ENCODE results near the gene MDK.

Gene MDK

DNA sequence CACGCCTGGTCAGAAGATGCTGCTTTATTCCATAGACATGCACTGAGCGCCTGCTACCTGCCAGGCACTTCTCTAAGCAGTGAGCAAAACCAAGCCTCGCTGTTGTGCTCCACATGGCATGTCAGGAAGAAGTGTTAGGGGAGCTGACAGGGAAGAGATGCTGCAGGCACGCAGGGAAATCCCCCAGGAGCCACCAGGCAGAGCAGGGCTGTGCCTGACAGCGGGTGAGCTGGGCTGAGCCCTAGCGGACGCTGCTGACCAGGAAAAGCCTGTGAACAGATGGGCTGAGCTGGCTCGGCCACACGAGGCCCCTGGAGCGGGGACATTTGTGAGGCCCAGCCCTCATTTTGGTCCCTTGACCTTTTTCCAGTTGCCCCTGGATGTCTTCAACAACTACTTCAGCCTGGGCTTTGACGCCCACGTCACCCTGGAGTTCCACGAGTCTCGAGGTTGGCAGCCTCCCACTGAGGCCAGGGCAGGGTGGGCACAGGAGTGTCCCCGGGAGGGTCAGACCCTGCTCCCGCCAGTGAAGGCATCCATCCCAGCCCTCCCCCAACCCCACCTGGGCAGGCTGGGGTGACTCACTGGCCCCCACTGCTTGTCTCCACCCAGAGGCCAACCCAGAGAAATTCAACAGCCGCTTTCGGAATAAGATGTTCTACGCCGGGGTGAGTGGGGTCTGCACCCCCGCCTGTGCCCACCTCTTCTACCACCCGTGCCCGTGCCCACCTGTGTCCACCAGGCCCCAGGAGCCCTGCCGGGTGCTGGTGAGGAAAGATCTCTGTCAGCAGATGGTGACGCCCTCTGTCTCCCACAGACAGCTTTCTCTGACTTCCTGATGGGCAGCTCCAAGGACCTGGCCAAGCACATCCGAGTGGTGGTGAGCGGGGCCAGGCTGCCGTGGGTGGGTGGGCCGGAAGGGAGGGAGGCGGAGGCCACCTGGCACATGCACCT, 7.4 kb upstream of the MDK start:
- no peak overlapping the region for H3K4me3 ChIP-seq (ENCODE audit: low read depth, low read length)
- no peak for DNase-seq (ENCODE audit: low read depth)
- TF ChIP-seq, protein P1, sequence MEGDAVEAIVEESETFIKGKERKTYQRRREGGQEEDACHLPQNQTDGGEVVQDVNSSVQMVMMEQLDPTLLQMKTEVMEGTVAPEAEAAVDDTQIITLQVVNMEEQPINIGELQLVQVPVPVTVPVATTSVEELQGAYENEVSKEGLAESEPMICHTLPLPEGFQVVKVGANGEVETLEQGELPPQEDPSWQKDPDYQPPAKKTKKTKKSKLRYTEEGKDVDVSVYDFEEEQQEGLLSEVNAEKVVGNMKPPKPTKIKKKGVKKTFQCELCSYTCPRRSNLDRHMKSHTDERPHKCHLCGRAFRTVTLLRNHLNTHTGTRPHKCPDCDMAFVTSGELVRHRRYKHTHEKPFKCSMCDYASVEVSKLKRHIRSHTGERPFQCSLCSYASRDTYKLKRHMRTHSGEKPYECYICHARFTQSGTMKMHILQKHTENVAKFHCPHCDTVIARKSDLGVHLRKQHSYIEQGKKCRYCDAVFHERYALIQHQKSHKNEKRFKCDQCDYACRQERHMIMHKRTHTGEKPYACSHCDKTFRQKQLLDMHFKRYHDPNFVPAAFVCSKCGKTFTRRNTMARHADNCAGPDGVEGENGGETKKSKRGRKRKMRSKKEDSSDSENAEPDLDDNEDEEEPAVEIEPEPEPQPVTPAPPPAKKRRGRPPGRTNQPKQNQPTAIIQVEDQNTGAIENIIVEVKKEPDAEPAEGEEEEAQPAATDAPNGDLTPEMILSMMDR (IDR thresholded peaks at IDR 0.05; ENCODE audit: low read depth, low read length): no peak
- TF ChIP-seq, protein P2, sequence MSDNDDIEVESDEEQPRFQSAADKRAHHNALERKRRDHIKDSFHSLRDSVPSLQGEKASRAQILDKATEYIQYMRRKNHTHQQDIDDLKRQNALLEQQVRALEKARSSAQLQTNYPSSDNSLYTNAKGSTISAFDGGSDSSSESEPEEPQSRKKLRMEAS (IDR thresholded peaks at IDR 0.05; ENCODE audit: low read depth, low read length): no peak
- no peak for TF ChIP-seq POLR2A (IDR thresholded peaks at IDR 0.05; ENCODE audit: extremely low read depth, insufficient read length)
- TF ChIP-seq MYC (IDR thresholded peaks at IDR 0.05; ENCODE audit: low read depth, low read length): no peak

DNA sequence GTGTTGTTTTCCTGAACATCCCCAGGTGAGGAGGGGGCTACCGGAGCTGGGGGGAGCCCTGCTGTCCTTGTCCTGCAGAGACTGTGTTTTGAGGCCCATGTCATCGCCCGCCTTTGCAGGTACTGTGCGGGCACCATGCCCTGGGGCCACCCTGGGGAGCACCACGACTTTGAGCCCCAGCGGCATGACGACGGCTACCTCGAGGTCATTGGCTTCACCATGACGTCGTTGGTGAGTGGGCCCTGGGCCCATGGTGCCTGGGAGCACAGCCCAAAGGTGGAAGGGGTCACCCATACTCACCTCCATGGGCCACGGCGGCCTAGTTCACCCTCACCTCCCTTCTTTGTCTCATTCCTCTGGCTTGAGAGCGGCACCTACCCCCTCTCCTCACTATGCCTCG, 6.7 kb upstream of the MDK start:
- TF ChIP-seq MYC (IDR thresholded peaks at IDR 0.05; ENCODE audit: low read depth, low read length): no peak
- DNase-seq (ENCODE audit: low read depth): no peak
- no peak overlapping the region for H3K4me3 ChIP-seq (ENCODE audit: low read depth, low read length)

DNA sequence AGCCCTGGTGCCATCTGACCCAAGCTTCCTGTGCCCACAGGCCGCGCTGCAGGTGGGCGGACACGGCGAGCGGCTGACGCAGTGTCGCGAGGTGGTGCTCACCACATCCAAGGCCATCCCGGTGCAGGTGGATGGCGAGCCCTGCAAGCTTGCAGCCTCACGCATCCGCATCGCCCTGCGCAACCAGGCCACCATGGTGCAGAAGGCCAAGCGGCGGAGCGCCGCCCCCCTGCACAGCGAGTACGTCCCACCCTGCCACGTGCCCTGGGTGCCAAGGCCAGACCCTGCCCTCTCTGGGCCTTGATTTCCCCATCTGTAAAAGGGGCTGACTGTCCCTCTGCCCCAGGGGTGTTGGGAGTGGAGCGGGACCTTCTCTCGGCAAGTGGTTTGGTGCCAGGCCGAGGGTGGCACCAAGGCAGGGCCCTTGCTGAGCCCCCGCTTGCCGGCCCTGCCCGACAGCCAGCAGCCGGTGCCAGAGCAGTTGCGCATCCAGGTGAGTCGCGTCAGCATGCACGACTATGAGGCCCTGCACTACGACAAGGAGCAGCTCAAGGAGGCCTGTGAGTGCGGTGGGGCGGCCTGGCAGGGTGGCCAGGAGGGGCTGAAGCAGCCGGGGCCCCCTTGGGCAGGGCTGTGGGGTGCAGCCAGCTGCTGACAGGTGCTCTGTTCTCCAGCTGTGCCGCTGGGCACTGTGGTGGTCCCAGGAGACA, 5.9 kb upstream of the MDK start:
- TF ChIP-seq POLR2A (IDR thresholded peaks at IDR 0.05; ENCODE audit: extremely low read depth, insufficient read length) (no peak), MYC (IDR thresholded peaks at IDR 0.05; ENCODE audit: low read depth, low read length) (no peak)
- TF ChIP-seq, protein P1 (IDR thresholded peaks at IDR 0.05; ENCODE audit: low read depth, low read length): no peak
- TF ChIP-seq, protein P2 (IDR thresholded peaks at IDR 0.05; ENCODE audit: low read depth, low read length): no peak
- no peak overlapping the region for H3K4me3 ChIP-seq (ENCODE audit: low read depth, low read length)
- DNase-seq (ENCODE audit: low read depth): no peak

DNA sequence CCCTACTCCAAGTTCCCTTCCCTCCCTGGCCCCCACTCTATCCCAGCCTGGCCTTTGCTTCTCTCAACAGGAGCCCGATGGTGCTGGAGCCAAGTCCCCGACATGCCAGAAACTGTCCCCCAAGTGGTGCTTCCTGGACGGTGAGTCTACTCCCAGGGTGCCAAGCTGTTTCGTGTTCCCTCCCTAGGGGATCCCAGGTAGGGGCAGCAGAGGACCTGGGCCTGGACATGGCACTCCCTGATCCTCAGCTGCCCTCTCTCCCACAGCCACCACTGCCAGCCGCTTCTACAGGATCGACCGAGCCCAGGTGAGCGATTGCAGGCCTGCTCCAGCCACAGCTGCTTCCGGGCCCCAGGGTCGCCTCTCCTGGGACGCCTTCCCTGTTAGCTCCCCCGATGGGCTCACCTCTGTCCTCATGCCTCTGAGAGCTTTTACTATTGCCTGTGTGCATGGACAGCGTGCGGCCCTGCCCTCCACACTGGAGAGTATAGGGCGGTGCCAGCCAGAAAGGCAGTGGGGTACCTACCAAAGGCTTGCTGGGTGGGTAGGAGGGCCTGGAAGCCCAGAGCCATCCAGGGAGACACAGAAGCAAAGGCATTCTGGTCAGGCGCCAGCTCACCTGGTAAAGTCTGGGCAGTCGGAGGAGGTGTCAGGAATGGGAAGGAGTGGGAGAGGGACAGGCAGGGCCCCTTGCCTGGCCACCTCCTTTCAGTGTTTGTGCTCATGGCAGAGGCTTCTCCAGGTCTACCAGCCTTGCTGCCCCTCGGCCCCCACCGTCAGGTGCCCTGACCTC, 5.0 kb upstream of the MDK start:
- TF ChIP-seq, protein P2 (IDR thresholded peaks at IDR 0.05; ENCODE audit: low read depth, low read length): no peak
- no peak for TF ChIP-seq MYC (IDR thresholded peaks at IDR 0.05; ENCODE audit: low read depth, low read length)
- no peak for TF ChIP-seq POLR2A (IDR thresholded peaks at IDR 0.05; ENCODE audit: extremely low read depth, insufficient read length)
- no peak for DNase-seq (ENCODE audit: low read depth)

DNA sequence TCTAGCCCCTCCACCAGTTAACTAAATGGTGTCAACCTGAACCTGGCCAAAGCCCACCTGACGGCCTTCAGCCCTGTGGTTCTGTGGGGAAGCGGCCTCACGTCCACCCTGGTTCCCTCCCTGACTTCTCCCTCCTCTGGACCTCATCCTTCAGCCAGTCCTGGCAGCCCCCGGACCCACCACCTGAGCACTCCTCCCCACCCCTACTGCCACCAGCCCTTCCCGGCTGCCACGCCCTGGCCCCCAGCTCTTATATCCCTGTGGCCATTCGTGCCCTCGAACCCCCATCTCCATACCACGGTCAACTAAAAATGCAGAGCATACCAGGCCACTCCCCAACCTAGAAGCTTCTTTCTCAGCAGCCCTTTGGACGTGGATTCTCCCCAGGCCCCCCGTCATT, 4.2 kb upstream of the MDK start:
- no peak overlapping the region for H3K4me3 ChIP-seq (ENCODE audit: low read depth, low read length)
- TF ChIP-seq MYC (IDR thresholded peaks at IDR 0.05; ENCODE audit: low read depth, low read length): no peak
- TF ChIP-seq, protein P1 (IDR thresholded peaks at IDR 0.05; ENCODE audit: low read depth, low read length): no peak
- no peak for TF ChIP-seq POLR2A (IDR thresholded peaks at IDR 0.05; ENCODE audit: extremely low read depth, insufficient read length)
- TF ChIP-seq, protein P2 (IDR thresholded peaks at IDR 0.05; ENCODE audit: low read depth, low read length): no peak
- DNase-seq (ENCODE audit: low read depth): no peak

More for the DNA sequence above, 5.0 kb upstream of the MDK start:
- no peak overlapping the region for H3K4me3 ChIP-seq (ENCODE audit: low read depth, low read length)

DNA sequence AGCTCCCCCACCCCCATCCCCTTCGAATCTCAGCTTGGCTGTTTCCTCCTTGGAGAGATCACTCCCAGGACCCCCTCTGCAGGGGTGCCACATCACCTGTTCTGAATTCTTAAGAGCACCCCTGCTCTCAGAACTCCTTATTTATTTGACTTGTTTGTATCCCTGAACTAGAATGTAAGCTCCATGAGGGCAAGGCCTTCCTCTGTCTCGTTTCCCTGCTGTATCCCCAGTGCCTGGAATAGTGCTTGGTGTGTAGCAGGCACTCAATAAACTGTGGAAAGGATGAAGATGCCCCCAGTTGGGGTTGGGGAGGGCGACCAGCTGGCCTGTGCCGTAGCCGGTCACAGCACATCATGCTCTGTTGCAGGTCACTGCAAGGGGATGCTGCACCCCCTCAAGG, 3.6 kb upstream of the MDK start:
- no peak for TF ChIP-seq POLR2A (IDR thresholded peaks at IDR 0.05; ENCODE audit: extremely low read depth, insufficient read length)
- H3K4me3 ChIP-seq (ENCODE audit: low read depth, low read length): no peak overlapping the region
- no peak for DNase-seq (ENCODE audit: low read depth)

DNA sequence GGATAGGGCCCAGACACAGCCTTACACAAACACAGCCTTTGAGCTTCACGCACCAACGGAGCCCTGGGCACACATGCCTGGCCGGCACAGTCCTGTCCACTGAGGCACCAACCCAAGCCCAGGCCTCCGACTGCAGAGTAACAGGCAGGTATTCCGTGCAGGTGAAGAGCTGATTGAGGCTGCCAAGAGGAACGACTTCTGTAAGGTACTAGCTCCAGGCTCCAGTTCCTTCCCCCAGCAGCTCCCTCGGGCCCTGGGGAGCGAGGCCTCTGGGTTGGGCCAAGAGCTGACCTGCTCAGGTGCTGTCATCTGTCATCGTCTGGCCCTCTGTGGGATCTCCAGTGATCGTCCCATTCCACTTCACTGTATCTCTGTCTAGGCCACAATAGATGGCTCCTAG, 3.2 kb upstream of the MDK start:
- DNase-seq (ENCODE audit: low read depth): no peak
- no peak for TF ChIP-seq MYC (IDR thresholded peaks at IDR 0.05; ENCODE audit: low read depth, low read length)

More for the DNA sequence above, 3.2 kb upstream of the MDK start:
- H3K4me3 ChIP-seq (ENCODE audit: low read depth, low read length): no peak overlapping the region

Data from NB4 (cell line).